Measurements from ENCODE around the gene WBP2NL. TPM values are rescaled to one million over a fixed set of nuclear protein-coding genes. Genes with fewer than 3 reads are reported as not detected.
A peak's percentile ranks its signal among the peaks of the same experiment; 100 is the strongest.

The WBP2NL gene
- total RNA-seq, 2 donors from 2014 or later = 1.3 TPM; not detected in 1

DNA sequence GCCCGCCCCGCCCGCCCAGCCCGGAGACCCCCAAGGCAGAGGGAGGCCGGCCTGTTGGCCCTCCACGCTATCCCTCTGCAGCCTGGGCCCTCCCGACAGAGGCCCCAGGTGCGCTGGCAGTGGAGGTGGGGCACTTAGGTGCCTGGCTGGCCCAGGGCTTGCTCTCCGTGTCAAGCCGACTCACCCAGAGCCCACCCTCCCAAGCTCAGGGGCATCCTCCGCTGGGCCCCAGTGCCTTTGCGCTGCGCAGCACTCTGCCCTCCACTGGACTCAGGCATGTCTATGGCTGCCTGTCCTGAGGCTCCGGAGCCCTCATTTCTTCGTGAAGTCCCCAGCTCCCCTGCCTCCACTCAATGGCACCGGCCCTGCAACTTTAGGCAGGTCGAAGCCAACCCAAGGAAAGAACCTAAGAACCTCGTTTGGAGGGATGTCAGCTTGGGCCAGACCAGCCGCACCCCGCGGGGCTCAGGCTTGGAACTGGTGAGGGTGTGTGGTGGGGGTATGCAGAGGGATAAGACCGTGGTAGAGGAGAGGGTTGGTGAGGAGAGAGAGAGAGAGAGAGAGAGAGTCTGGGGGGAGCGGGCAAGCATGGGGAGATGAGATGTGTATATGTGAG lies 40.5 kb upstream of the WBP2NL start:
- H3K4me3 ChIP-seq = peak overlapping the region; percentile 41
- ATAC-seq (ENCODE audit: insufficient number of reproducible peaks, low FRiP score, low read depth) = no peak
- H3K27ac ChIP-seq = no peak overlapping the region
- H3K36me3 ChIP-seq = no peaks in the 10 kb centered on the region
- H3K27me3 ChIP-seq (replicated peaks; ENCODE audit: insufficient read depth) = no peaks in the 10 kb centered on the region
- peaks cover 0 to 4% of the 10 kb centered on the region in 2 donors for H3K4me1 ChIP-seq (ENCODE audit: control insufficient read depth in 1 of 2, low read depth in 2 of 2)
- TF ChIP-seq, protein P1, sequence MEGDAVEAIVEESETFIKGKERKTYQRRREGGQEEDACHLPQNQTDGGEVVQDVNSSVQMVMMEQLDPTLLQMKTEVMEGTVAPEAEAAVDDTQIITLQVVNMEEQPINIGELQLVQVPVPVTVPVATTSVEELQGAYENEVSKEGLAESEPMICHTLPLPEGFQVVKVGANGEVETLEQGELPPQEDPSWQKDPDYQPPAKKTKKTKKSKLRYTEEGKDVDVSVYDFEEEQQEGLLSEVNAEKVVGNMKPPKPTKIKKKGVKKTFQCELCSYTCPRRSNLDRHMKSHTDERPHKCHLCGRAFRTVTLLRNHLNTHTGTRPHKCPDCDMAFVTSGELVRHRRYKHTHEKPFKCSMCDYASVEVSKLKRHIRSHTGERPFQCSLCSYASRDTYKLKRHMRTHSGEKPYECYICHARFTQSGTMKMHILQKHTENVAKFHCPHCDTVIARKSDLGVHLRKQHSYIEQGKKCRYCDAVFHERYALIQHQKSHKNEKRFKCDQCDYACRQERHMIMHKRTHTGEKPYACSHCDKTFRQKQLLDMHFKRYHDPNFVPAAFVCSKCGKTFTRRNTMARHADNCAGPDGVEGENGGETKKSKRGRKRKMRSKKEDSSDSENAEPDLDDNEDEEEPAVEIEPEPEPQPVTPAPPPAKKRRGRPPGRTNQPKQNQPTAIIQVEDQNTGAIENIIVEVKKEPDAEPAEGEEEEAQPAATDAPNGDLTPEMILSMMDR (IDR thresholded peaks at IDR 0.05) = no peak
- no peak for DNase-seq (ENCODE audit: low spot score)
- H3K9me3 ChIP-seq = no peaks in the 10 kb centered on the region

DNA sequence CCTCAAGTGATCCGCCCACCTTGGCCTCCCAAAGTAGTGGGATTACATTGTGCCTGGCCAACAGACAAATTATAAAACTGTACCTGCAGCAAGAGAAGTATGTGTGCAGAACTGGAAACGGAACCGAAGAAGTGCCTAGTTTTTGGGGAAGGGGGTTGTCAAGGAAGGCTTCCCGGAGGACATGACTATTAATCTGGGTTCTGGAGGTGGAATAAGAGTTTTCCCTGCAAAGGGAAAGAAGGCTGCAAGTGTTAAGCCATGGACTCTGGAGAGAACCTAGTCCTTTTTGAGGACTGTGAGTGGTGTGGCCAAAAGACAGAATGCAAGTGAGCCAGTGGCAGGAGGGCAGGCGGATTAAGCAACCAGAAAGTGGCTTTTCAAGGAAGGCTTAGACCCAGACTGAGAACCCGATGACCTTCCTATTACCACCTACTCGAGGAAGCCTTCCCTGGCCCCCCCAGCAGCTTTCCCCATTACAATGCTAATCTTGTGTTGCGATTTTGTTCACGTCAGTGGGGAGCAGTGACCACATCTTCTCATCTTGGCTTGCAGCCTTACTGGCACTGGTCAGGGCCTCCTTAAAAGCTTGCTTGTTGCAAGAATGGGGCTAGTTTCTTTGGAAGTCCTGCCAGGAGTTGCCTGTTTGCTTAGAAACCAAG lies 35.0 kb upstream of the WBP2NL start:
- no peaks in the 10 kb centered on the region for H3K9me3 ChIP-seq
- H3K27me3 ChIP-seq (replicated peaks; ENCODE audit: insufficient read depth) = no peaks in the 10 kb centered on the region
- TF ChIP-seq, protein P1 (IDR thresholded peaks at IDR 0.05) = no peak
- ATAC-seq (ENCODE audit: insufficient number of reproducible peaks, low FRiP score, low read depth) = no peak
- no peak overlapping the region for H3K4me3 ChIP-seq
- no peaks in the 10 kb centered on the region for H3K4me1 ChIP-seq (ENCODE audit: control insufficient read depth in 1 of 2, low read depth in 2 of 2)
- DNase-seq (ENCODE audit: low spot score) = no peak
- H3K27ac ChIP-seq = no peak overlapping the region
- H3K36me3 ChIP-seq = no peaks in the 10 kb centered on the region

DNA sequence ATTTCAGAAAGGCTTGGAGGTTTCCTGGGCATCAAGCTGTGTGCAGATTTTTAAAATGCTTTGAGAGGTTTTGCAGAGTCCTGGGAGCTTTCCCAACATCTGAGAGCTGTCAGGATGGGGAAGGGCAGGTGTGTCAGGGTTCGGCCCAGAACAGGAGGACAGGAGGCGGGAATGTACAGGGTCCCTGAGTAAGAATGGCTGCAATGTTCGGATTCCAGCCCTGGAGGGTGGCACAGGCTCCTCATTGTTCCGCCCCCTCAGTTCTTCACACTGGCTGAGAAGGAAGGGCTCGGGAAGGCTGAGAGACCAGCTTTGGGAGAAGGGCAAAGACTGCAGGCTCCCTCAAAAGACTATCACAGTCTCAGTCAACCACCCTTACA lies 34.5 kb upstream of the WBP2NL start:
- no peaks in the 10 kb centered on the region for H3K4me1 ChIP-seq (ENCODE audit: control insufficient read depth in 1 of 2, low read depth in 2 of 2)
- no peaks in the 10 kb centered on the region for H3K27me3 ChIP-seq (replicated peaks; ENCODE audit: insufficient read depth)
- H3K4me3 ChIP-seq = no peak overlapping the region
- H3K27ac ChIP-seq = no peak overlapping the region
- DNase-seq (ENCODE audit: low spot score) (no peak), ATAC-seq (ENCODE audit: insufficient number of reproducible peaks, low FRiP score, low read depth) (no peak)
- H3K36me3 ChIP-seq = no peaks in the 10 kb centered on the region
- H3K9me3 ChIP-seq = no peaks in the 10 kb centered on the region
- TF ChIP-seq, protein P1 (IDR thresholded peaks at IDR 0.05) = no peak

DNA sequence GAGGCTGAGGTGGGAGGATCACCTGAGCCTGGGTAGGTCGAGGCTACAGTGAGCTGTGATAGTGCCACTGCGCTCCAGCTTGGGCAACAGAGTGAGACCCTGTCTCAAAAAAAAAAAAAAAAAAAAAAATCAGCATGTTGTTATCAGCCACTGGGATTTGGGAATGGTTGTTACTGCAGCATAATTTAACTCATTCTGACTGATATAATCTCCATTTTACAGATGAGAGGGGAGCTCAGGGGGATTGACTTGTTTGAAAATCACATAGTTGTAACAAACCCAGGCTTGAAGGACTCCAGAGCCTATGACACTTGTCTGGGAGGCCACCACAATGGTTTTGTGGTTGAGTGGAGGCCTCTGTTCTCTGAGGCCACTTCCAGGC lies 32.4 kb upstream of the WBP2NL start:
- H3K36me3 ChIP-seq = no peaks in the 10 kb centered on the region
- no peak overlapping the region for H3K27ac ChIP-seq
- no peaks in the 10 kb centered on the region for H3K9me3 ChIP-seq
- no peaks in the 10 kb centered on the region for H3K27me3 ChIP-seq (replicated peaks; ENCODE audit: insufficient read depth)
- TF ChIP-seq, protein P1 (IDR thresholded peaks at IDR 0.05) = no peak
- no peak for DNase-seq (ENCODE audit: low spot score)
- no peaks in the 10 kb centered on the region for H3K4me1 ChIP-seq (ENCODE audit: control insufficient read depth in 1 of 2, low read depth in 2 of 2)
- H3K4me3 ChIP-seq = no peak overlapping the region
- ATAC-seq (ENCODE audit: insufficient number of reproducible peaks, low FRiP score, low read depth) = no peak

DNA sequence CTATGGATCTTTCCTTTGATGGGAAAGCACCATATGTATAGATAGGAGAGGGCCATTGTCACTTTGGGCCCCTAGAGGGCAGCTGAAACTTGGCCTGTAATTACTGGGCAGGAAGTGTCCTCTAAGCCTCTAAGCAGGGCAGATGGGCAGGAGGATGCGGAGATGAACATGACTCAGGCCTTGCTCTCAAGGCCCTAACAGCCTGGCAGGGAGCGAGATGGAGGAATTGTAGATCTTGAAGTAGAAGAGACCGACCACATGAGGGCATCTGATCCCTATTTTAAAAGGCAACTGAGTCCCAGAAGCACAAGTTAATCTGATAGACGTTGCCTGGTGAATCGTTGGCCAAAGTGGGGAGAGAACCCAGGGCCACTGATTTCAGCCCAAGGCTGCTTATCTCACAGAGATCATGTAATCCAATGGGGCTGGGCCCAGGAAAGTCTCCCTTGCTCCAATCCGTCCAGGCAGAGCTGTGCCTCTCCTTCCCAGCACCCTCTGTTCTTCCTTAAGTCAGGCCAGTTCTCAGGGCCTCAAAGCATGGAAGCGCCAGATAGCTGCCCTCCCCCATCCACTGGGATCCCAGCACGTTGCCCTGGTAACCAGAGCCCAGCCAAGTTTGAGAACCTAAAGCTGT lies 31.9 kb upstream of the WBP2NL start:
- H3K4me3 ChIP-seq = no peak overlapping the region
- DNase-seq (ENCODE audit: low spot score) (no peak), ATAC-seq (ENCODE audit: insufficient number of reproducible peaks, low FRiP score, low read depth) (no peak)
- no peaks in the 10 kb centered on the region for H3K36me3 ChIP-seq
- H3K9me3 ChIP-seq = no peaks in the 10 kb centered on the region
- no peaks in the 10 kb centered on the region for H3K27me3 ChIP-seq (replicated peaks; ENCODE audit: insufficient read depth)
- no peaks in the 10 kb centered on the region for H3K4me1 ChIP-seq (ENCODE audit: control insufficient read depth in 1 of 2, low read depth in 2 of 2)
- TF ChIP-seq, protein P1 (IDR thresholded peaks at IDR 0.05) = no peak
- H3K27ac ChIP-seq = no peak overlapping the region
